ENCODE results near the gene SLC30A9.

SLC30A9 gene

DNA sequence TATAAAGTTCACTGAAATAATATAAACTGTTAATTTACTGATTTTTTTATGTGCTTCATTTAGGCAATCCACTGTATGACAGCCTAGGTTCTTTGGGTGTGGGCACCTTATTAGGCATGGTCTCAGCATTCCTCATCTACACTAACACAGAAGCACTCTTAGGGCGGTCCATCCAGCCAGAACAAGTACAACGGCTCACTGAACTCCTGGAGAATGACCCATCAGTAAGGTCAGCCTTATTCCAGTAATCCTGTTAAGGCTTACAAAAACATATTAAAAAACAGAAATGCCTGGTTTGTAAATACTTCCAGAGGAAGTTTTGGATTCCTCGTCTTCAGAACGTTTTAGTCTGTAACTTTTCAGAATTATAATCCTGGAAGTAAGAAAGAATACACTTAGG is 80.1 kb downstream of the SLC30A9 start:
- Mint-ChIP-seq H3K9me3 (no peaks in the 10 kb centered on the region), H3K27me3 (ENCODE audit: low read depth, poor library complexity) (no peaks in the 10 kb centered on the region), H3K27ac (no peak overlapping the region), H3K36me3 (ENCODE audit: low read depth) (peaks cover 36% of the 10 kb centered on the region), H3K4me1 (no peaks in the 10 kb centered on the region), H3K4me3 (no peak overlapping the region)
- no peak for DNase-seq
- TF ChIP-seq, protein P1, sequence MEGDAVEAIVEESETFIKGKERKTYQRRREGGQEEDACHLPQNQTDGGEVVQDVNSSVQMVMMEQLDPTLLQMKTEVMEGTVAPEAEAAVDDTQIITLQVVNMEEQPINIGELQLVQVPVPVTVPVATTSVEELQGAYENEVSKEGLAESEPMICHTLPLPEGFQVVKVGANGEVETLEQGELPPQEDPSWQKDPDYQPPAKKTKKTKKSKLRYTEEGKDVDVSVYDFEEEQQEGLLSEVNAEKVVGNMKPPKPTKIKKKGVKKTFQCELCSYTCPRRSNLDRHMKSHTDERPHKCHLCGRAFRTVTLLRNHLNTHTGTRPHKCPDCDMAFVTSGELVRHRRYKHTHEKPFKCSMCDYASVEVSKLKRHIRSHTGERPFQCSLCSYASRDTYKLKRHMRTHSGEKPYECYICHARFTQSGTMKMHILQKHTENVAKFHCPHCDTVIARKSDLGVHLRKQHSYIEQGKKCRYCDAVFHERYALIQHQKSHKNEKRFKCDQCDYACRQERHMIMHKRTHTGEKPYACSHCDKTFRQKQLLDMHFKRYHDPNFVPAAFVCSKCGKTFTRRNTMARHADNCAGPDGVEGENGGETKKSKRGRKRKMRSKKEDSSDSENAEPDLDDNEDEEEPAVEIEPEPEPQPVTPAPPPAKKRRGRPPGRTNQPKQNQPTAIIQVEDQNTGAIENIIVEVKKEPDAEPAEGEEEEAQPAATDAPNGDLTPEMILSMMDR (IDR thresholded peaks at IDR 0.05): no peak

- Mint-ChIP-seq H3K4me3 (no peak overlapping the region), H3K4me1 (no peaks in the 10 kb centered on the region), H3K27me3 (ENCODE audit: low read depth, poor library complexity) (no peaks in the 10 kb centered on the region), H3K36me3 (ENCODE audit: low read depth) (peaks cover 50% of the 10 kb centered on the region), H3K27ac (no peak overlapping the region), H3K9me3 (no peaks in the 10 kb centered on the region)
- no peak for DNase-seq
- TF ChIP-seq, protein P1 (IDR thresholded peaks at IDR 0.05): no peak
Observed at GRCh38 chr4:42074294-42074693, 84.0 kb downstream of the SLC30A9 start.

- Mint-ChIP-seq H3K9me3 (no peaks in the 10 kb centered on the region), H3K4me1 (peaks cover 6% of the 10 kb centered on the region), H3K27me3 (ENCODE audit: low read depth, poor library complexity) (no peaks in the 10 kb centered on the region), H3K27ac (no peak overlapping the region), H3K4me3 (no peak overlapping the region), H3K36me3 (ENCODE audit: low read depth) (peaks cover 40% of the 10 kb centered on the region)
- DNase-seq: no peak
- TF ChIP-seq, protein P1 (IDR thresholded peaks at IDR 0.05): no peak
Observed at GRCh38 chr4:42078184-42078801, 88.0 kb downstream of the SLC30A9 start.

DNA sequence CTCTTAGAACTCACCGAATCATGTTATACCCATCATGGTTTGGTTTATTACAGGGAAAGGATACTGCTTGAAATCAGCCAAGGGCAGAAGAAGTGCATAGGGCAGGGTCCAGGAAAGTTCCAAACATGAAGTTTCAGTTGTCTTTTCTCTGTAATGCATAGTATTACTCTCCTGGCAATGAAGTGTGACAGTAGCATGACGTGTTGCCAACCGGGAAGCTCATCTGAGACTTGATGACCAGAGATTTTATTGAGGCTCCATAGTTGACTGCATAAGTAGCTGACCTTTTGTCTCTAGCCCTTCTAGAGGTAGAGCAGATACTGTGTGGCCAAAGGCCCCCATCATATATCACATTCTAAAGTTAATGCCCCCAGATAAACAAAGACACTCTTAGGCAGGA is 90.0 kb downstream of the SLC30A9 start:
- H3K27me3 Mint-ChIP-seq (ENCODE audit: low read depth, poor library complexity): no peaks in the 10 kb centered on the region
- H3K9me3 Mint-ChIP-seq: no peaks in the 10 kb centered on the region
- H3K36me3 Mint-ChIP-seq (ENCODE audit: low read depth): peaks cover 35% of the 10 kb centered on the region
- TF ChIP-seq, protein P1 (IDR thresholded peaks at IDR 0.05): no peak
- H3K27ac Mint-ChIP-seq: peak overlapping the region; percentile 29
- H3K4me1 Mint-ChIP-seq: peaks cover 6% of the 10 kb centered on the region
- H3K4me3 Mint-ChIP-seq: no peak overlapping the region
- no peak for DNase-seq

GRCh38 chr4:42083816-42084215 is 93.5 kb downstream of the SLC30A9 start:
- DNase-seq: no peak
- H3K9me3 Mint-ChIP-seq: no peaks in the 10 kb centered on the region
- H3K4me3 Mint-ChIP-seq: no peak overlapping the region
- H3K27ac Mint-ChIP-seq: no peak overlapping the region
- H3K27me3 Mint-ChIP-seq (ENCODE audit: low read depth, poor library complexity): no peaks in the 10 kb centered on the region
- peaks cover 6% of the 10 kb centered on the region for H3K4me1 Mint-ChIP-seq
- TF ChIP-seq, protein P1 (IDR thresholded peaks at IDR 0.05): no peak
- H3K36me3 Mint-ChIP-seq (ENCODE audit: low read depth): peaks cover 37% of the 10 kb centered on the region

DNA sequence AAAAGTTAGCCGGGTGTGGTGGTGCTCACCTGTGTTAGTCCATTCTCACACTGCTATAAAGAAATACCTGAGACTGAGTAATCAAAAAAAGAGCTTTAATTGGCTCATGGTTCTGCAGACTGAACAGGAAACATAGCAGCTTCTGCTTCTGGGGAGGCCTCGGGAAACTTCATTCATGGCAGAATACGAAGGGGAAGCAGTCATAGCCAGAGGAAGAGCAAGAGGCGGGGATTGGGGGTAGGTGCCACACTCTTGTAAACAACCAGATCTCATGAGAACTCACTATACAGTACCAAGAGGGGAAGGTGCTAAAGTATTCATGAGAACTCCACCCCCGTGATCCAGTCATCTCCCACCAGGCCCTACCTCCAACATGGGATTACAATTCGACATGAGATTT is 98.1 kb downstream of the SLC30A9 start:
- DNase-seq: no peak
- H3K27ac Mint-ChIP-seq: no peak overlapping the region
- H3K9me3 Mint-ChIP-seq: no peaks in the 10 kb centered on the region
- no peaks in the 10 kb centered on the region for H3K4me1 Mint-ChIP-seq
- TF ChIP-seq, protein P1 (IDR thresholded peaks at IDR 0.05): no peak
- H3K4me3 Mint-ChIP-seq: no peak overlapping the region
- no peaks in the 10 kb centered on the region for H3K27me3 Mint-ChIP-seq (ENCODE audit: low read depth, poor library complexity)
- peaks cover 34% of the 10 kb centered on the region for H3K36me3 Mint-ChIP-seq (ENCODE audit: low read depth)

Measured in nephron progenitor cell (in vitro differentiated cells).